H1 (cell line): Measurements from ENCODE around the gene FBXO47. TPM values are rescaled to one million over a fixed set of nuclear protein-coding genes. Genes with fewer than 3 reads are reported as not detected.

Experiments used
- BACH1 ChIP-seq: IDR thresholded peaks from 2 replicates; pipeline ENCODE4 v1.6.1; 2012; ENCODE audit warnings: low read length, improper control_type of control experiment
- KDM5A ChIP-seq: fragments of 200-600 bp; IDR thresholded peaks from 2 replicates; pipeline ENCODE4 v1.7.1; 2012; ENCODE audit warnings: mild to moderate bottlenecking, low read length, inconsistent platforms, mixed read lengths
- PHF8 ChIP-seq: fragments of 200-600 bp; sonication (generic); conservative IDR thresholded peaks from 2 replicates; pipeline ENCODE4 v1.7.1; 2012; ENCODE audit warnings: low read depth, mild to moderate bottlenecking, inconsistent platforms, low read length, moderate library complexity
- RAD21 ChIP-seq, 2 experiments: IDR thresholded peaks in 1 of 2; conservative IDR thresholded peaks in 1 of 2; 2 replicates each; pipeline ENCODE4 v1.6.1; 2011; ENCODE audit warnings: low read depth in 2 of 2, low read length in 2 of 2, improper control_type of control experiment in 1 of 2, inconsistent platforms in 1 of 2, mild to moderate bottlenecking in 1 of 2, moderate library complexity in 1 of 2
- TCF12 ChIP-seq: IDR thresholded peaks from 2 replicates; pipeline ENCODE4 v1.6.1; 2011; ENCODE audit warnings: low read depth, mild to moderate bottlenecking, low read length
- TEAD4 ChIP-seq: IDR thresholded peaks from 2 replicates; pipeline ENCODE4 v1.6.1; 2012; ENCODE audit warnings: low read depth, low read length, inconsistent platforms, mixed read lengths
- polyA plus RNA-seq, 7 experiments: library from polyadenylated mRNA; depleted of rRNA in 3 of 7; stranded (reverse) in 5 of 7; unstranded in 2 of 7; fragments of >200 nt in 5 of 7; fragments of 200-250 nt in 2 of 7; gene quantifications; 1 replicate in 5 of 7; 2 replicates in 1 of 7; 4 replicates in 1 of 7; pipeline versions ENCODE4 v1.2.1 to v1.2.3, GENCODE V29; 2011 to 2013; ENCODE audit warnings: missing spikeins in 2 of 7, mixed read lengths in 2 of 7
- total RNA-seq: library from RNA; stranded (reverse); fragmentation: NEBNext Ultra II Directional; extraction: Animal tissue kit (Norgen Biotek cat#: 25700); gene quantifications from 2 replicates; pipeline ENCODE4 v1.2.1, GENCODE V29; 2021
- TF ChIP-seq, protein P1 (sequence below): fragments of 300-600 bp; sonication (generic); IDR thresholded peaks from 2 replicates; pipeline ENCODE4 v1.7.1; 2012; ENCODE audit warnings: low read length, moderate library complexity, mild to moderate bottlenecking, inconsistent platforms; ENCODE audit not compliant: insufficient replicate concordance

Gene FBXO47
- total and polyA plus RNA-seq, 2 of the 8 experiments (the other 6 are each of a cell fraction or from before 2014, with no cell fraction given), result not detected

DNA sequence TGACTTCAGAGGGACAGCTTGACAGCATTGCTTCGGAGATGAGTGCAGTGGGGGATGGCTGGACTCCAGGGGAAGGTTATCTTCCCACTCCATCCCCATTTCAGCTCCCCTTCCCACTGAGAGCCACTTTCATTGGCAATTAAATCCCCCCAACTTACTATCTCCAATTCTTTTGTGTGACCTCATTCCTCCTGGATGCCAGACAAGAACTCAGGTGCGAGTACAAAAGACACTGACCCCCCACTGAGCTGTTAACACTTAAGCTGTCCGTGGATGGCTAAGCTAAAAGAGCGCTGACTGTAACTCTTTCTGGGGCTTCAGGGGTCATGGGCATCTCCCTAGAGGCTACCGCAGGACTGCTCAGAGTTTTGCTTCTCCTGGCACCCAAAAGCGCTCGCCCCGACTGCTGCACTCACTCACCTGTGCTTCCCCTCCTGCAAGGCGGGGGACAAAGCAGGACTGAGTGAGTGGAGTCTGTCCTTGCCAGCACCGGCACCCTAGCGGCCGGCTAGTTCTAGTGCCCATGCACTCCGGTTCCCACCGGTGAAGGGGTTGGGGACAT lies 44.8 kb upstream of the FBXO47 start (continued):
- TF ChIP-seq, protein P1, sequence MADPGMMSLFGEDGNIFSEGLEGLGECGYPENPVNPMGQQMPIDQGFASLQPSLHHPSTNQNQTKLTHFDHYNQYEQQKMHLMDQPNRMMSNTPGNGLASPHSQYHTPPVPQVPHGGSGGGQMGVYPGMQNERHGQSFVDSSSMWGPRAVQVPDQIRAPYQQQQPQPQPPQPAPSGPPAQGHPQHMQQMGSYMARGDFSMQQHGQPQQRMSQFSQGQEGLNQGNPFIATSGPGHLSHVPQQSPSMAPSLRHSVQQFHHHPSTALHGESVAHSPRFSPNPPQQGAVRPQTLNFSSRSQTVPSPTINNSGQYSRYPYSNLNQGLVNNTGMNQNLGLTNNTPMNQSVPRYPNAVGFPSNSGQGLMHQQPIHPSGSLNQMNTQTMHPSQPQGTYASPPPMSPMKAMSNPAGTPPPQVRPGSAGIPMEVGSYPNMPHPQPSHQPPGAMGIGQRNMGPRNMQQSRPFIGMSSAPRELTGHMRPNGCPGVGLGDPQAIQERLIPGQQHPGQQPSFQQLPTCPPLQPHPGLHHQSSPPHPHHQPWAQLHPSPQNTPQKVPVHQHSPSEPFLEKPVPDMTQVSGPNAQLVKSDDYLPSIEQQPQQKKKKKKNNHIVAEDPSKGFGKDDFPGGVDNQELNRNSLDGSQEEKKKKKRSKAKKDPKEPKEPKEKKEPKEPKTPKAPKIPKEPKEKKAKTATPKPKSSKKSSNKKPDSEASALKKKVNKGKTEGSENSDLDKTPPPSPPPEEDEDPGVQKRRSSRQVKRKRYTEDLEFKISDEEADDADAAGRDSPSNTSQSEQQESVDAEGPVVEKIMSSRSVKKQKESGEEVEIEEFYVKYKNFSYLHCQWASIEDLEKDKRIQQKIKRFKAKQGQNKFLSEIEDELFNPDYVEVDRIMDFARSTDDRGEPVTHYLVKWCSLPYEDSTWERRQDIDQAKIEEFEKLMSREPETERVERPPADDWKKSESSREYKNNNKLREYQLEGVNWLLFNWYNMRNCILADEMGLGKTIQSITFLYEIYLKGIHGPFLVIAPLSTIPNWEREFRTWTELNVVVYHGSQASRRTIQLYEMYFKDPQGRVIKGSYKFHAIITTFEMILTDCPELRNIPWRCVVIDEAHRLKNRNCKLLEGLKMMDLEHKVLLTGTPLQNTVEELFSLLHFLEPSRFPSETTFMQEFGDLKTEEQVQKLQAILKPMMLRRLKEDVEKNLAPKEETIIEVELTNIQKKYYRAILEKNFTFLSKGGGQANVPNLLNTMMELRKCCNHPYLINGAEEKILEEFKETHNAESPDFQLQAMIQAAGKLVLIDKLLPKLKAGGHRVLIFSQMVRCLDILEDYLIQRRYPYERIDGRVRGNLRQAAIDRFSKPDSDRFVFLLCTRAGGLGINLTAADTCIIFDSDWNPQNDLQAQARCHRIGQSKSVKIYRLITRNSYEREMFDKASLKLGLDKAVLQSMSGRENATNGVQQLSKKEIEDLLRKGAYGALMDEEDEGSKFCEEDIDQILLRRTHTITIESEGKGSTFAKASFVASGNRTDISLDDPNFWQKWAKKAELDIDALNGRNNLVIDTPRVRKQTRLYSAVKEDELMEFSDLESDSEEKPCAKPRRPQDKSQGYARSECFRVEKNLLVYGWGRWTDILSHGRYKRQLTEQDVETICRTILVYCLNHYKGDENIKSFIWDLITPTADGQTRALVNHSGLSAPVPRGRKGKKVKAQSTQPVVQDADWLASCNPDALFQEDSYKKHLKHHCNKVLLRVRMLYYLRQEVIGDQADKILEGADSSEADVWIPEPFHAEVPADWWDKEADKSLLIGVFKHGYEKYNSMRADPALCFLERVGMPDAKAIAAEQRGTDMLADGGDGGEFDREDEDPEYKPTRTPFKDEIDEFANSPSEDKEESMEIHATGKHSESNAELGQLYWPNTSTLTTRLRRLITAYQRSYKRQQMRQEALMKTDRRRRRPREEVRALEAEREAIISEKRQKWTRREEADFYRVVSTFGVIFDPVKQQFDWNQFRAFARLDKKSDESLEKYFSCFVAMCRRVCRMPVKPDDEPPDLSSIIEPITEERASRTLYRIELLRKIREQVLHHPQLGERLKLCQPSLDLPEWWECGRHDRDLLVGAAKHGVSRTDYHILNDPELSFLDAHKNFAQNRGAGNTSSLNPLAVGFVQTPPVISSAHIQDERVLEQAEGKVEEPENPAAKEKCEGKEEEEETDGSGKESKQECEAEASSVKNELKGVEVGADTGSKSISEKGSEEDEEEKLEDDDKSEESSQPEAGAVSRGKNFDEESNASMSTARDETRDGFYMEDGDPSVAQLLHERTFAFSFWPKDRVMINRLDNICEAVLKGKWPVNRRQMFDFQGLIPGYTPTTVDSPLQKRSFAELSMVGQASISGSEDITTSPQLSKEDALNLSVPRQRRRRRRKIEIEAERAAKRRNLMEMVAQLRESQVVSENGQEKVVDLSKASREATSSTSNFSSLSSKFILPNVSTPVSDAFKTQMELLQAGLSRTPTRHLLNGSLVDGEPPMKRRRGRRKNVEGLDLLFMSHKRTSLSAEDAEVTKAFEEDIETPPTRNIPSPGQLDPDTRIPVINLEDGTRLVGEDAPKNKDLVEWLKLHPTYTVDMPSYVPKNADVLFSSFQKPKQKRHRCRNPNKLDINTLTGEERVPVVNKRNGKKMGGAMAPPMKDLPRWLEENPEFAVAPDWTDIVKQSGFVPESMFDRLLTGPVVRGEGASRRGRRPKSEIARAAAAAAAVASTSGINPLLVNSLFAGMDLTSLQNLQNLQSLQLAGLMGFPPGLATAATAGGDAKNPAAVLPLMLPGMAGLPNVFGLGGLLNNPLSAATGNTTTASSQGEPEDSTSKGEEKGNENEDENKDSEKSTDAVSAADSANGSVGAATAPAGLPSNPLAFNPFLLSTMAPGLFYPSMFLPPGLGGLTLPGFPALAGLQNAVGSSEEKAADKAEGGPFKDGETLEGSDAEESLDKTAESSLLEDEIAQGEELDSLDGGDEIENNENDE, result no peak
- TF ChIP-seq KDM5A, result no peak
- TF ChIP-seq TCF12, result 0 out of 2 replicates have a peak, but pooled peaks have one; percentile 17
- peak; percentile 56; the same call in 1 of the 2 replicates for TF ChIP-seq BACH1
- no peak for TF ChIP-seq TEAD4
- 0 out of 4 replicates have a peak, but pooled peaks of 1 of the 2 experiments have one; percentile 7 for TF ChIP-seq RAD21 (IDR thresholded peaks at IDR 0.05 in 1 of 2, conservative IDR thresholded peaks at IDR 0.05 in 1 of 2; ENCODE audit: low read depth in 2 of 2, low read length in 2 of 2)
- TF ChIP-seq PHF8, result no peak
